ENCODE data around the gene UTS2B. TPM values are rescaled to one million over a fixed set of nuclear protein-coding genes. Genes with fewer than 3 reads are reported as not detected.
A peak's percentile ranks its signal among the peaks of the same experiment; 100 is the strongest.

The UTS2B gene
- total RNA-seq, 1 experiment from 2014 or later: 0.26 TPM

GRCh38 chr3:191343115-191343514 is 12.8 kb upstream of the UTS2B start:
- TF ChIP-seq SIN3A (IDR thresholded peaks at IDR 0.05; ENCODE audit: borderline replicate concordance, insufficient read depth, low read depth, low read length): no peak
- no peak for TF ChIP-seq POLR2AphosphoS5 (IDR thresholded peaks at IDR 0.05; ENCODE audit: low read depth, low read length)
- no peak for TF ChIP-seq CTCF (IDR thresholded peaks at IDR 0.05)
- no peak for TF ChIP-seq TCF7L2 (IDR thresholded peaks at IDR 0.05; ENCODE audit: low read depth, low read length)
- TF ChIP-seq REST (IDR thresholded peaks at IDR 0.05; ENCODE audit: insufficient read depth in 1 of 2, low read depth in 2 of 2, low read length in 1 of 2): no peak

GRCh38 chr3:191342411-191342810 is 12.1 kb upstream of the UTS2B start:
- no TSS peak for BruUV-seq (replicated peaks)
- ATAC-seq (no peak), DNase-seq (ENCODE audit: low read depth, low spot score) (no peak)
- H3K27me3 ChIP-seq (ENCODE audit: control insufficient read depth, insufficient read depth, low read length): no peaks in the 10 kb centered on the region
- intact Hi-C loops (cut with micrococcal nuclease; ENCODE audit: unreplicated experiment) (no loop called here), in situ Hi-C loops (cut with HindIII; ENCODE audit: low pct_unique_long_range_greater_than_20kb, low sequenced_read_pairs) (no loop called here)
- H3K9me3 ChIP-seq (ENCODE audit: control insufficient read depth, insufficient read depth, low read depth, low read length): no peaks in the 10 kb centered on the region
- H3K36me3 ChIP-seq (ENCODE audit: control insufficient read depth, insufficient read depth, low read length): no peaks in the 10 kb centered on the region
- H3K4me3 ChIP-seq (ENCODE audit: low read depth in 2 of 2, low read length in 2 of 2): no peak overlapping the region
- TF ChIP-seq CTCF (IDR thresholded peaks at IDR 0.05): no peak
- TF ChIP-seq SIN3A (IDR thresholded peaks at IDR 0.05; ENCODE audit: borderline replicate concordance, insufficient read depth, low read depth, low read length): no peak
- TF ChIP-seq REST (IDR thresholded peaks at IDR 0.05; ENCODE audit: insufficient read depth in 1 of 2, low read depth in 2 of 2, low read length in 1 of 2): no peak
- TF ChIP-seq POLR2AphosphoS5 (IDR thresholded peaks at IDR 0.05; ENCODE audit: low read depth, low read length): no peak
- TF ChIP-seq TCF7L2 (IDR thresholded peaks at IDR 0.05; ENCODE audit: low read depth, low read length): no peak
- CTCF ChIA-PET: no interaction called here
- POLR2A ChIA-PET: no interaction called here
- peaks cover 69% of the 10 kb centered on the region for H3K4me1 ChIP-seq (ENCODE audit: control insufficient read depth, insufficient read depth, low read length)
- H3K27ac ChIP-seq (ENCODE audit: low read length): no peak overlapping the region

More at GRCh38 chr3:191343115-191343514, 12.8 kb upstream of the UTS2B start:
- Histone ChIP-seq H3K9me3 (ENCODE audit: control insufficient read depth, insufficient read depth, low read depth, low read length) (no peaks in the 10 kb centered on the region), H3K4me1 (ENCODE audit: control insufficient read depth, insufficient read depth, low read length) (peaks cover 68% of the 10 kb centered on the region), H3K4me3 (ENCODE audit: low read depth in 2 of 2, low read length in 2 of 2) (no peak overlapping the region), H3K36me3 (ENCODE audit: control insufficient read depth, insufficient read depth, low read length) (no peaks in the 10 kb centered on the region), H3K27ac (ENCODE audit: low read length) (0 out of 2 replicates have a peak overlapping the region, but pooled peaks have one; percentile 21), H3K27me3 (ENCODE audit: control insufficient read depth, insufficient read depth, low read length) (no peaks in the 10 kb centered on the region)
- no TSS peak for BruUV-seq (replicated peaks)
- POLR2A ChIA-PET: interaction anchor here (0.6 kb wide), 1 partner anchor 1543 kb away, joined by 3 read pairs; no protein-coding TSS in a partner anchor
- ATAC-seq (no peak), DNase-seq (ENCODE audit: low read depth, low spot score) (no peak)
- in situ Hi-C loops (cut with HindIII; ENCODE audit: low pct_unique_long_range_greater_than_20kb, low sequenced_read_pairs) (no loop called here), intact Hi-C loops (cut with micrococcal nuclease; ENCODE audit: unreplicated experiment) (no loop called here)
- CTCF ChIA-PET: no interaction called here
